Measurements from ENCODE around the gene FANK1. TPM values are rescaled to one million over a fixed set of nuclear protein-coding genes. Genes with fewer than 3 reads are reported as not detected.

The FANK1 gene
- total and polyA plus RNA-seq, 5 donors from 2014 or later = 21.1 to 54.5 (median 36.1) TPM

DNA sequence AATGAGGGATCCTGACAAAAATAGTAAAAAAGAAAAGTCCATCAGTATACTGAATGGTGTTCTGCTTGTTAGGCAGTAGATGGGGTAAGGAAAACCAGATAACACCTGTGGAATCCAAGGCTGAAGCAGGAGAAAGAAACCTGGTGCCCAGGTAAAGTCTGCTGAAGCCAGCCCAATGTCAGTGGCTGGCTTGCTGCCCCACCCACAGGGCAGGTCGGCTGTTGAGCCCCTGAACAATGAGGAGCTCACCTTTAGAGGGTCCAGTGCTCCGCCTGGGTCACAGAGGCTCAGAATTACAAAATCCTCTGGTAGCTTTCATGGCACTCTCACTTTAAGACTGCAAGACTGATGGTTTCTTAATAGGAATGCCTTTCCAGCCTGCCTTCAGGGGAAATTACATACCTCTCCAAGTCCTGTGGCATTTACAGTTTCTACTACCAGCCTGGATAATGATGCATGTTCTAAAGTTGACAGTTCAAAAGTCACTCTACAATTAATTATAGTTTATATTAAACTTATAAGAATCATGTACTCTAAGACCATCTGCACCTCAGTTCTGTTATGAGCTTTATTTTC, 39.1 kb upstream of the FANK1 start:
- H3K36me3 Mint-ChIP-seq = peaks cover 5% of the 10 kb centered on the region
- ATAC-seq (ENCODE audit: low read depth in 2 of 2) = no peak
- H3K4me3 ChIP-seq (ENCODE audit: low read depth, low read length) = no peak overlapping the region
- H3K9me3 ChIP-seq (ENCODE audit: control insufficient read depth in 2 of 2, low read length in 2 of 2) = no peaks in the 10 kb centered on the region
- no peak overlapping the region for H3K4me3 Mint-ChIP-seq
- no peak overlapping the region for H3K27ac ChIP-seq (ENCODE audit: insufficient read depth, low read length, poor library complexity, severe bottlenecking)
- no peaks in the 10 kb centered on the region for H3K27me3 Mint-ChIP-seq
- H3K27ac Mint-ChIP-seq = no peak overlapping the region
- H3K4me1 ChIP-seq (ENCODE audit: control insufficient read depth, insufficient read depth, low read length, poor library complexity, severe bottlenecking) = no peaks in the 10 kb centered on the region
- no peaks in the 10 kb centered on the region for H3K27me3 ChIP-seq (ENCODE audit: control insufficient read depth, insufficient read depth, low read length)
- DNase-seq = no peak
- H3K9me3 Mint-ChIP-seq = no peaks in the 10 kb centered on the region
- H3K36me3 ChIP-seq (ENCODE audit: control insufficient read depth, insufficient read depth, low read length) = no peaks in the 10 kb centered on the region
- H3K4me1 Mint-ChIP-seq = peaks cover 0 to 9% (median 0%) of the 10 kb centered on the region in 4 donors

DNA sequence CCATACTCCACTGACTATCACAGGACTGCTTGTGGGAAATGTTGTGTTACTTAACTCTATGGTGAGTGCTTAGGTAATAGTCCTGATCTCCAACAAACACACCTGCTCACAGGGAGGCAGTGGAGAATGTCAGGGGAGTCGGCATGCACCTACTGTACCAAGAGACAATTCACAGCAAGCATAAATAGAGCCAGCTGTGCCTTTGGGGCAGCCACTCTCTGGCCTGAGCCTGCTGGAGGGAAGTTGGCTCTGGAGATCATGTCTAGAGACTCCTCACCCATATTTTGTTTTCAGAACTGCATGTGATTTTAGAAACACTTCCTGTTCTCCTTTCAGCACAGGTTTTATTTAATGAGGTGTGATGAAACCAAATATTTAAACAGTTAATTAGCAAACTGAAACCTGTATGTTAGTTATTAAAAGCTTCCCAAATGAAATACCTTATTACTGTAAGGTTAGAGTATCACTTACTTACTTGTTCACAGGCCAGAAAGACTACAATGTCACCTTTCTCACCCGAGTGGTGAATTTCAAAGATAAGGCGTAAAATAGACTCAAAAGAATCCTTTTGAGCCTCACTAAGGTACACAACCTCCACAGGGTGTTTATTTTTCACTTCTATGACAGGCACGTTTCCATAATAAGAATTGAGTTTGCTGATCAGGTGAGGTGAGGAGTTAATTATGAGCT, 37.1 kb upstream of the FANK1 start:
- no peak for ATAC-seq (ENCODE audit: low read depth in 2 of 2)
- H3K9me3 Mint-ChIP-seq = no peaks in the 10 kb centered on the region
- peaks cover 5% of the 10 kb centered on the region for H3K36me3 Mint-ChIP-seq

DNA sequence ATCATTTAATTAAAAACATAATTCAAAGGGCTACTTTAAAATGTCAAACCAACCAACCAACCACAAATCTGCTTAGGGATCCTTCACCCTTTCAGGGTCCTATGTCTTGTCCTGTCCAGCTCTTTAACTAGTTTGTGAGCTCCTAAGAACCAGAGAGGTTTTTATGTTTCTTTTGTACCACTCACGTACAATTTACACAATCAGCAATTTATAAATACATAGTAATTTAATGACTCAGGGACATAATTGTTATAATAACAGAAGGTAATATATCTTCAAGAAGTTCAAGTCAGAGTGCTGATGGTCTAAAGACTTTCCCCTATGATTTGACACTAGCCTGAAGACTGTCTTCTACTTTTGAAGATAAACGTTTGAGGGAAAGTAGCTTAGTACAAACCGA, 31.2 kb upstream of the FANK1 start:
- Mint-ChIP-seq H3K4me1 (peaks cover 0 to 7% (median 3%) of the 10 kb centered on the region in 4 donors), H3K27ac (no peak overlapping the region), H3K9me3 (no peaks in the 10 kb centered on the region), H3K36me3 (no peaks in the 10 kb centered on the region), H3K27me3 (no peaks in the 10 kb centered on the region), H3K4me3 (peak overlapping the region in 1 of 4 donors; percentile 21)
- H3K4me3 ChIP-seq (ENCODE audit: low read depth, low read length) = no peak overlapping the region
- DNase-seq = no peak
- H3K36me3 ChIP-seq (ENCODE audit: control insufficient read depth, insufficient read depth, low read length) = no peaks in the 10 kb centered on the region
- no peaks in the 10 kb centered on the region for H3K9me3 ChIP-seq (ENCODE audit: control insufficient read depth in 2 of 2, low read length in 2 of 2)
- no peaks in the 10 kb centered on the region for H3K4me1 ChIP-seq (ENCODE audit: control insufficient read depth, insufficient read depth, low read length, poor library complexity, severe bottlenecking)
- no peaks in the 10 kb centered on the region for H3K27me3 ChIP-seq (ENCODE audit: control insufficient read depth, insufficient read depth, low read length)
- no peak overlapping the region for H3K27ac ChIP-seq (ENCODE audit: insufficient read depth, low read length, poor library complexity, severe bottlenecking)
- ATAC-seq (ENCODE audit: low read depth in 2 of 2) = no peak

More for the DNA sequence above, 37.1 kb upstream of the FANK1 start:
- H3K27ac Mint-ChIP-seq = no peak overlapping the region
- H3K4me1 ChIP-seq (ENCODE audit: control insufficient read depth, insufficient read depth, low read length, poor library complexity, severe bottlenecking) = no peaks in the 10 kb centered on the region
- H3K4me3 ChIP-seq (ENCODE audit: low read depth, low read length) = no peak overlapping the region
- H3K27me3 Mint-ChIP-seq = no peaks in the 10 kb centered on the region
- no peak overlapping the region for H3K27ac ChIP-seq (ENCODE audit: insufficient read depth, low read length, poor library complexity, severe bottlenecking)
- H3K27me3 ChIP-seq (ENCODE audit: control insufficient read depth, insufficient read depth, low read length) = no peaks in the 10 kb centered on the region
- no peaks in the 10 kb centered on the region for H3K9me3 ChIP-seq (ENCODE audit: control insufficient read depth in 2 of 2, low read length in 2 of 2)
- no peaks in the 10 kb centered on the region for H3K36me3 ChIP-seq (ENCODE audit: control insufficient read depth, insufficient read depth, low read length)
- no peak overlapping the region for H3K4me3 Mint-ChIP-seq
- DNase-seq = no peak
- H3K4me1 Mint-ChIP-seq = peaks cover 0 to 11% (median 1%) of the 10 kb centered on the region in 4 donors

DNA sequence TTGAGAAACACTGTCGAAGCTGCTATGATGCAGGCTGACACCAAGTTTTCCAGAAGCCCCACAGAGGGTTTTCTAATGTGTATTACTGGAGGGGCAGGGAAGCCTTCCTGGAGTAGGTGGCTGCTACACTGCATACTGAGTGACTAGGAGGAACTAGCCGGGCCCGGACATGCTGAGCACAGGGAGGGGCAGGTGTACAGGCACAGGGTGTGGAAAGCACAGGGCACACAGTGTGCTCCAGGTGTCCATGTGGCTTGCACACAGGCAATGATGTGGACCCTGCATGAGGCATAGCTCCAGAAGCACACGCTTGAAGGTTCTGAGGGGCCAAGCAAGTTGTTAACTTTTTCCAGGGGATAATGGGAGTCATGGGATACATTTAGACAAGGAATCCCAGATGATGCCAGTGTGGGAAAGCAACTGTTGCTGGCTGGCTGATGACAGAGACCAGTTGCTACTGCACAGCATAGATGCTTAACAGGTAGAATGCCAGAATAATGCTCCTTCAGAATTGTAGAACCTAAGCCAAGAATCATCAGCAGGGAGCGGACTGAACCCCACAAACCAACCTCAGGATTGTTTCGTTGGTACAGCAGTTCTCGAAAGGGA, 29.8 kb upstream of the FANK1 start:
- H3K36me3 Mint-ChIP-seq = no peaks in the 10 kb centered on the region
- H3K9me3 ChIP-seq (ENCODE audit: control insufficient read depth in 2 of 2, low read length in 2 of 2) = no peaks in the 10 kb centered on the region
- H3K4me3 ChIP-seq (ENCODE audit: low read depth, low read length) = no peak overlapping the region
- no peak overlapping the region for H3K4me3 Mint-ChIP-seq
- no peak overlapping the region for H3K27ac ChIP-seq (ENCODE audit: insufficient read depth, low read length, poor library complexity, severe bottlenecking)
- ATAC-seq (ENCODE audit: low read depth in 2 of 2) (no peak), DNase-seq (no peak)
- H3K27me3 Mint-ChIP-seq = no peaks in the 10 kb centered on the region
- no peaks in the 10 kb centered on the region for H3K4me1 ChIP-seq (ENCODE audit: control insufficient read depth, insufficient read depth, low read length, poor library complexity, severe bottlenecking)
- H3K36me3 ChIP-seq (ENCODE audit: control insufficient read depth, insufficient read depth, low read length) = no peaks in the 10 kb centered on the region
- H3K9me3 Mint-ChIP-seq = no peaks in the 10 kb centered on the region
- no peaks in the 10 kb centered on the region for H3K27me3 ChIP-seq (ENCODE audit: control insufficient read depth, insufficient read depth, low read length)
- no peak overlapping the region for H3K27ac Mint-ChIP-seq
- peaks cover 0 to 6% (median 2%) of the 10 kb centered on the region in 4 donors for H3K4me1 Mint-ChIP-seq

DNA sequence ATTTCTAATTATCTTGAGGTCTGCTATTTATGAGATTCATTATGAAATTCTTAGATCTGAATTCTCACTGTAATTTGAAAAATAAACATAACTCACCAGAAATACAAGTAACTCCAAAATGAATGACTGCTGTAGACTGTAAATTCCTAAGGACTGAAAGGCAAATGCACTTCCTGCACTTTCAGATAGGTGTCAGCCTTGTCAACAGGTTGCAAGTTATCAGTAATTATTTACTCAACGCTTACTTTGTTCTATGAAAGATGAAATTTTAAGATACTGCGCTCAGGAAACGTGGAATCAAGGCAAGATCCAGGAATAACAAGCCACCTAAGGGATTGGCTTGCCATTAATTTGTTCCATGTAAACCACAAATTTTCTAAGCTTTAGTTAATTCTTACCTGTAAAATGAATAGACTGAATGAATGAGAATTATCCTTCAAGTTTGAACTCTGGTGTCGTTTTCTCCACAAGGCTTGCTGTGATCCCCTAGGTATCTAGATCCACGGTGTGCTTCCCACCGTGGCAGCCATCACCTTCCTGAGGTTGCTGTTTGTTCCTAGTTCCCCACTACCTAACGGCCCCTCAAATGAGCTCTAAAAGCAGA, 27.9 kb upstream of the FANK1 start:
- H3K27me3 Mint-ChIP-seq = no peaks in the 10 kb centered on the region
- Histone ChIP-seq H3K27ac (ENCODE audit: insufficient read depth, low read length, poor library complexity, severe bottlenecking) (no peak overlapping the region), H3K9me3 (ENCODE audit: control insufficient read depth in 2 of 2, low read length in 2 of 2) (no peaks in the 10 kb centered on the region), H3K36me3 (ENCODE audit: control insufficient read depth, insufficient read depth, low read length) (no peaks in the 10 kb centered on the region), H3K4me3 (ENCODE audit: low read depth, low read length) (no peak overlapping the region), H3K27me3 (ENCODE audit: control insufficient read depth, insufficient read depth, low read length) (no peaks in the 10 kb centered on the region), H3K4me1 (ENCODE audit: control insufficient read depth, insufficient read depth, low read length, poor library complexity, severe bottlenecking) (no peaks in the 10 kb centered on the region)
- H3K4me1 Mint-ChIP-seq = peaks cover 0 to 6% (median 0%) of the 10 kb centered on the region in 4 donors
- H3K9me3 Mint-ChIP-seq = no peaks in the 10 kb centered on the region
- H3K36me3 Mint-ChIP-seq = no peaks in the 10 kb centered on the region
- ATAC-seq (ENCODE audit: low read depth in 2 of 2) = no peak
- no peak overlapping the region for H3K27ac Mint-ChIP-seq
- DNase-seq = peak in 2 of 3 donors; percentile 28 to 61
- H3K4me3 Mint-ChIP-seq = no peak overlapping the region

DNA sequence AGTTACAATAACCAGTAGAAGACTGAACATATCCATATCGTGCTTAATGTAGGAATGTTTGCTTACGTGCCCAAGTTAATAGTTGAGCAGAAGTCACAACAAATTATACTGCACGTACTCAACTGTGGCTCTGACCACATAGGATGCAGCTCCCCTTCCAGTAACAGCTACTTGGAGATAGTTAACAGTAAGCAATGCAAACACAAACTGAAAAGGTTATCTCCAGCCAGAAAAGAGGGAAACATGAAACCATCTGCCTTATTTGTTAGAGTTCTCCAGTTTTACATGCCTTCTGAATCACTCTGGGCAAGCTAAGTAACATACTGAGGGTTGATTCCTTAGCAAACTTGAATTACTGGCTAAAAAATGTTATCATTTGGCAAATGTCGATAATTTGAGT, 25.0 kb upstream of the FANK1 start:
- H3K4me3 Mint-ChIP-seq = no peak overlapping the region
- no peak for ATAC-seq (ENCODE audit: low read depth in 2 of 2)
- Histone ChIP-seq H3K9me3 (ENCODE audit: control insufficient read depth in 2 of 2, low read length in 2 of 2) (peaks cover under 1 to 5% of the 10 kb centered on the region in 2 experiments), H3K27me3 (ENCODE audit: control insufficient read depth, insufficient read depth, low read length) (no peaks in the 10 kb centered on the region), H3K4me3 (ENCODE audit: low read depth, low read length) (no peak overlapping the region), H3K4me1 (ENCODE audit: control insufficient read depth, insufficient read depth, low read length, poor library complexity, severe bottlenecking) (no peaks in the 10 kb centered on the region), H3K36me3 (ENCODE audit: control insufficient read depth, insufficient read depth, low read length) (peaks cover under 1% of the 10 kb centered on the region), H3K27ac (ENCODE audit: insufficient read depth, low read length, poor library complexity, severe bottlenecking) (no peak overlapping the region)
- DNase-seq = no peak
- peaks cover 0 to 6% (median 2%) of the 10 kb centered on the region in 4 donors for H3K4me1 Mint-ChIP-seq
- H3K27me3 Mint-ChIP-seq = no peaks in the 10 kb centered on the region
- H3K36me3 Mint-ChIP-seq = peaks cover 12% of the 10 kb centered on the region
- peaks cover 0 to 13% (median 1%) of the 10 kb centered on the region in 7 donors for H3K9me3 Mint-ChIP-seq
- H3K27ac Mint-ChIP-seq = no peak overlapping the region

DNA sequence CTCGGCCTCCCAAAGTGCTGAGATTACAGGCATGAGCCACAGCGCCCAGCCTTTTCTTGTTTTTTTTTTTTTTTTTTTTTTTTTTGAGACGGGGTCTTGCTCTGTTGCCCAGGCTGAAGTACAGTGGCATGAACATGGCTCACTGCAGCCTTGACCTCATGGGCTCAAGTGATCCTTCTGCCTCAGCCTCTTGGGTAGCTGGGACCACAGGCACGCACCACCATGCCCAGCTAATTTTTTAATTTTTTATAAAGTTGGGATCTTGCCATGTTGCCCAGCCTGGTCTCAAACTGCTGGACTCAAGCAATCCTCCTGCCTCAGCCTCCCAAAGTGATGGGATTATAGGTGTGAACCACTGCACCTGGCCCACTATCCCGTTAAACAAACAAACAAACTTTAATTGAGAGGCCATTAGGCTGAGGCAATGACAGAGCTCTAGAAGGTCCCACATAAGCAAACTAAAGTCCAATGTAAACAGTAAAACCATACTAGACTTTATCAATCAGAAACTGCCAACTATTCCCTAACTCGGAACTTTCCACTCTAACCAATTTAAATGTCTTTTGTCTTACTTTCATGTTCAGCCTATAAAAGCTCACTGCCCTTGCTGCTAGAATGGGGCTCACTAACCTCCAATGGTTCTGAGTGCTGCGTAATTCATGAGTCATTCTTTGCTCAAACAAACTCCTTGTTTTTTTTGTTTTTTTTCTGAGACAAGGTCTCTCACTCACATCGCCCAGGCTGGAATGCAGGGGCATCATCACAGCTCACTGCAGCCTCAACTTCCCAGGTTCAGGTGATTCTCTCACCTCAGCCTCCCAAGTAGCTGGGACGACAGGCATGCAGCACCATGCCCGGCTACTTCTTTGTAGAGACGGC, 17.2 kb upstream of the FANK1 start:
- Histone ChIP-seq H3K36me3 (ENCODE audit: control insufficient read depth, insufficient read depth, low read length) (peaks cover 3% of the 10 kb centered on the region), H3K4me1 (ENCODE audit: control insufficient read depth, insufficient read depth, low read length, poor library complexity, severe bottlenecking) (no peaks in the 10 kb centered on the region), H3K27me3 (ENCODE audit: control insufficient read depth, insufficient read depth, low read length) (no peaks in the 10 kb centered on the region), H3K4me3 (ENCODE audit: low read depth, low read length) (no peak overlapping the region), H3K27ac (ENCODE audit: insufficient read depth, low read length, poor library complexity, severe bottlenecking) (no peak overlapping the region), H3K9me3 (ENCODE audit: control insufficient read depth in 2 of 2, low read length in 2 of 2) (peaks cover 3 to 16% of the 10 kb centered on the region in 2 experiments)
- no peak overlapping the region for H3K27ac Mint-ChIP-seq
- H3K9me3 Mint-ChIP-seq = peaks cover 0 to 18% (median 1%) of the 10 kb centered on the region in 7 donors
- no peak for ATAC-seq (ENCODE audit: low read depth in 2 of 2)
- H3K4me1 Mint-ChIP-seq = peaks cover 0 to 10% (median 0%) of the 10 kb centered on the region in 4 donors
- H3K4me3 Mint-ChIP-seq = no peak overlapping the region
- peaks cover 26% of the 10 kb centered on the region for H3K36me3 Mint-ChIP-seq
- no peaks in the 10 kb centered on the region for H3K27me3 Mint-ChIP-seq
- no peak for DNase-seq
